ENCODE data around the gene PDGFRB.
"Not testable (repeated sequence)": the region's sequence is repeated elsewhere in the genome, so short reads cannot be mapped to it uniquely, and the experiment has no call there.

Gene PDGFRB

DNA sequence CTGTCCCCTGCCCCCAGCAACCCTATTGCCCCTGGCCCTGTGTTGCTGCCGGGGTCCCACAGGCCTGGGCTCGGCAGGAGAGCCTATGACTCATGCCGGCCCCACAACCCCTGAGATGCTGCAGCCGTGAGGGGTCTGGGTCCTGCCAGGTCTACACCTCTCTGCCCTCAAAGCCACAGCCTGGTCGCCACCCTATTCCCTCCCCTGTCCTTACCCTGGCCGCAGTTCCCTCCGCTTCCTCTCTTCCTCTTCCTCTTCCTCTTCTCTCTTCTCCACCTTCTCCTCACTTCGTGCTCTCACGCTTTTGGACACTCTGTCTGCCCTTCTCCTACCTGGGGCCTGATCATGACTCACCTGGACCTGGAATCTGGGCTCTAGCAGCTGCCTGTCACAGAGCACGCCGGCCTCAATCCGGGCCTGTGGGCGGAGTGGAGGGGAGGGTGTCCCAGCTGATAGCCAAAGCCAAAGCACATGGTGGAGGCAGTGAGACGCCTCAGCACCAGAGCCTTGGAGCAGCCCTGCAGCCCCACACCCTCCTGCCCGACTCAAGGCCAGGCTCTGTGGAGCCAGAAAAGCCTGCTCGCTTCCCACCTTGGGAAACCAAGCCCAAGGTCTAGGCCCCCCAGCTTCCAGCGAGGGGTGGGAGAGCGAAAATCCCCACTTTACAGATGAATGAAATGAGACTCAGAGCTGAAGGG, 42.4 kb downstream of the PDGFRB start:
- DNase-seq (ENCODE audit: low spot score), result no peak

DNA sequence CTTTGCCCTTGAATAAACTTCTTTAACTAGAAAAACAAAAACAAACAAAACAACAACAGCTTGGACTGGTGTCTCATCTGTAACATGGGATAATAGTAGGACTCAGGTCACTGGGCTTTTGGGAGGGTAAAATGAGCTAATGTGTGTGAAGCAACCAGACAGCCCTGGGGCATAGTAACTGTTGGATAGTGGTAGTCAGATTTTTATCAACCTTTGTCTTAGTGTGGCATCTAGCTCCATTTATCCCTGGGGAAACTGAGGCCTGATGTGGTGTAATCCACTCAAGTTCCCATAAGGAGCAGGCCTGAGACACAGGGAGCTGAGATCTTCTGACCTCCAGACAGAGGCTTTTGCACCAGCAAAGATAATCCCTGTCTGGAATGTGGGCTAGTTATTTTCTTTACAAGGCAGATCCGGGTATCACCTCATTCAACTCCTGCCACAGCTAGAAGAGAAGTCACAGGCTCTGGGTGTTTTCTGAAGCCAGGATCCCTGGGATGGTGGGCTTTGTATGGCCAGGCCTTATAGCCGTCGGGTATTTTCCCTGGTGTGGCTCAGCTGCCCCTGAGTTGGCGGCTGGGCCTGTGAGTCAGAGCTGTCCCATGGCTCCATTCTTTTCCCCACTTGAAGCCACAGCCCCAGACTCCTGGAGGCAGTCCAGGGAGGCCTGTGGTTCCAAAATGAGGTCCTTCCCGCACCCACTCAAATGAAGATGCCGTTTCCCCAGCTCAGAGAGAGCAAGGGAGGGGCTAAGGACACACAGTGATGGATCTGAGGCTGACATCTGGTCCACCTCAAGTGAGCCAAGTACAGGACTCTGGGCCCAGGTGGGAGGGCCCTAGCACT, 43.2 kb downstream of the PDGFRB start:
- no peak for DNase-seq (ENCODE audit: low spot score)

DNA sequence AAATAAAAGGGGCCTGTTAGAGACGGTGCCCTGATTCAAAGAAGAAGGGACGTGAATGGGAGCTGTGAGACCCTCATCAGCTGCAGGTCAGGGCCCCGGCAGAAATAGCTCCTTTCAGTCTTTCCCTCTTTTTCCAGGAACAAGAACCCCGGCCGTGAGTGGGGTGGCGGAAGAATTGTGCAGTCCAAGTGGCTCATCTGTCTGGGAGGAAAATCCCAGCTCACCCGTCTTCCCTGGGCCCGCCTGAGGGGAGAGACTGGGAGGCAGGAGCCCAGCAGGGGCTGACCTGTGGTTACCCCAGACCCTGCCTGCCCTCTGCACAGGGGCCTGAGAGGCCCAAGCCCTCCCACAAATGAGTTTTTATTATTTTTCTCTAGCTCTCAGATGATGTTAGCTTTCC, 44.5 kb downstream of the PDGFRB start:
- DNase-seq (ENCODE audit: low spot score), result no peak

DNA sequence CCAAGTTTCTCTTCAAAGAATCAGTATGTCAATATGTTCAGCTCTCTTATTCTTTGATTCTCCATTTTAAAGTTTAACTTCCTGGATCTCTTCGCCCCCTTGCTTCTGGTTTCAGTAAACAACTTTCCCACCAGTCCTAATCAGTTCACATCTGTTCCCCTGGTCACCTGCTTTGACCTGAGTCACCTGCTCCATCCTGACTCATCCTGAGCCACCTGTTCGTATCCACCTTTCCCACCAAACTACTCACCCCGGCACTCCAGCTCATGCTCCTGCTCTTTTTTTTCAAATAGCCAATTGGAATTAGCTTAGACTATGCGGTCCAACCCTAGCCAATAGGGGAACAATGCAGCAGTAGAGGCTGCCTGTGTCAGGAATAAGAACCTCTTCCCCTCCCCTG, 45.7 kb downstream of the PDGFRB start:
- no peak for DNase-seq (ENCODE audit: low spot score)

DNA sequence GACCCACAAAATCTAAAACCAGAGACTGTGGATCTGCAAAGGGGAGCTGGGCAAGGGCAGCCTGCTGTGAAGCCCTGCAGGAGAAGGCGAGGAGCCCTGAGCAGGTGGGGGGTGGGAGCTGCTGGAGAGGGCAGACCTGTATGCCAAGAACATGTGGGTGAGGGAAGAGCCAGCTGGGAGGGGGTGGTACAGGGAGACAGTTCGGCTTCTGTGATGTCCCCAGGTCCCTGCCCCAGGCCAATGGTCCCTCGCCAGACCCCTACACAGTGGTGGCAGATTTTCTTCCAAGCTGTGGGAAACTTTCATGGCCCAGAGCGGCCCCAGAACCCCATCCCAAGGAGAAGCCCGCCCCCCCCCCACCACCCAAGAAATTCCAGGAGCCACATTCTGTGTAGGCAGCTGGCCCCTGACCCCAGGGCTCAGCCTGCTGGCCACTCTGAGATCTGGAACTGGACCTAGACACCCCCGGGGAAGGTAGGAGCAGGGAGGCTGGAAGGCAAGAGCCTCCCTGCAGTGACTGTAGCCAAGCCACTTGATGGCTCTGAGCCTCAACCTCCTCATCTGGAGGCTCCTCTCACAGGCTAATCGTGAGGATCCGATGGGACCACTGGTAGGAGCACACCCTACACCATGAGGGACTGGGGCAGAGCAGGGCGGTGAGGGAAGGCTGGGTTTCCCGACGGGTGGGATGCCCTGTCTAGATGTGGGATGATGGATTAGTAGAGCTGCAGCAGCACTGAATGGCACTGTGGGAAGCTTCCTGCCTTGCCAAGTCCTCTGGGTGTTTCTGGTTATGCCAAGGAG, 46.7 kb downstream of the PDGFRB start:
- no peak for DNase-seq (ENCODE audit: low spot score)

DNA sequence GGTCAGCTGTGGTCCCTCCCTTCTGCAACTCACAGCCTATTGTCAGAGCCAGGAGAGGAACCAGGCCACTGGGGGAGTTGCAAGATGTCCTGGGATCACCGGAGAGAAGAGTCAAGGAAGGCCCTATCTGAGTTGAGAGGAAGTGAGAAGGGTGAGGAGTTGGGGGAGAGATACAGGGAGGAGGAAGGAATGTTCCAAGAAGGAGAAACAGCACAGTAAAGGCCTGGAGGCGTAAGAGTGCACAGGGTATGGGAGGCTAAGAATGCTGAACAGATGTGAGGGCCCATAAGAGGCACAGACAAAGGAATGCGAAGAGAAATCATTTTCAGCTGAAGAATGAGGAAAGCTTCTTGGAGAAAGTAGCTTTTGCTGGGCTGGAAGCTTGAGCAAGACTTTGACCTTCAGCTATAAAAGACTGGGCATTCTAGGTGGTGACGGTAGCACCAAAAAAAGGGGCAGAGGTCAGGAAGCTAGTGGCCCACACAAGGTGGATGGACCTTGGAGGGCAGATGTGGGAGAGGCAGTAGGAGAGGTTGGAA, 47.7 kb downstream of the PDGFRB start:
- DNase-seq (ENCODE audit: low spot score), result no peak

DNA sequence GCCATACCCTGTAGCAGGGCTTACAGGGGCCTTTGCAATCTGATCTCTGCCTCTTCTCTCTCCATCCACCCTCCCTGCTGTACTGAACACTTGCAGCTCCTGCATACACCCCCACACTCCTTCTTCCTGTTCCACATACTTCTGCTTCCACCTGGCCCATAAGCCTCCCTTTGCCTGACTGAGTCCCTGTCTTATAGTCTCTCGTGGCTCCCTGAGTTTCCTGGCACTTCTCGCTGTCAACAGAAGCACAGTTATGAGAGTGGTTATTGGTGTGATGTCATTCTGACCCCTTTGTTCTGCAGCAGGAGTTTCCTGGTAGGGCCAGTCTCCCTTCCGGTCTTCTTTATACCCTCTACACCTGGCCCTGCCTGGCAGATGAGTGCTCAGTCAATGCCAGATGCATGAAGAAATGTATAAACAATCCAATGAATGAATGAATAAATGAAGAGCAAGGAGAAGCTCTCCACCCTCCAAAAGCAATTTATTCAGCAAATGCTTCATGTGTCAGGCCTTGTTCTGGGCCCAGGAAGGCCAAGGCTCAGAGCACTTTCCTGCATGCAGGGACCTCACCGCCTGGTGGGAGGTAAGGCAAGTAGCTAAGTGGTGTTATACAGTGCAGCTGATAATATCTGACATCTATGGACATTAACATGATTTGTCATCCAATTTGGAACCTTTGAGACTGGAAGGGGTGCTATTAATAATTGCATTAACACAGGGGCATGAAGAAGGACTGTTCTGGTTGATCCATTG, 48.8 kb downstream of the PDGFRB start:
- DNase-seq (ENCODE audit: low spot score), result no peak

DNA sequence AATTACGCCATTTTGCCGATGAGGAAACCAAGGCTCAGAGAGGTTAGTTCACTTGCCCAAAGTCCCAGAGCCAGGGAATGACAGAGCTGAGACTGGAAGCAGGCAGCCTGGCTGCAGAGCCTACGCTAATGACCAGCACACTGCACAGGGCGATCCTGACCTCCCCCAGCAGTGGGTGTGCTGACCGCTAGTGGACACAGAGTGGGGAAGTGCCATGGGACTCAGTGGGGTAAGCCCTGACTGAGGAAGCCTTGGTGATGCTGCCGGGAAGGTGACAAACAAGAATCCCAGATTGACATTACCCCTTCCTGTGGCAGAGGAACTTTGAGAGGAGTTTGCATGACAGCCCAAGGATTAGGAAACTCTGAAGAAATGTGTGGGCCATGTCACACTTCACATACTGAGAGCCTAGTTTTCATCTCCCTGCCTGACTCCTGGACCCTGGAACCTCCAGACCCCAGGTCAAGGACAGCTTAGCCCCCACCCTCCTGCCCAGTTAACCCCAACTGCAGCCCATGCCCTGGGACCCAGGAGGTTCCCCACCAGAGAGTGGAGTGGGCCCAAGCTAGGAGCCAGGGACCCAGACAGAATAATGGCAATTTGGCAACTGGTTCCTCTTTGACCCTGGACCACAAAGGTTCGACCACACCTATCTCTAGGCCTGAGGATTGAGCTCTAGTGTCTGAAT, 49.6 kb downstream of the PDGFRB start:
- DNase-seq (ENCODE audit: low spot score), result no peak

DNA sequence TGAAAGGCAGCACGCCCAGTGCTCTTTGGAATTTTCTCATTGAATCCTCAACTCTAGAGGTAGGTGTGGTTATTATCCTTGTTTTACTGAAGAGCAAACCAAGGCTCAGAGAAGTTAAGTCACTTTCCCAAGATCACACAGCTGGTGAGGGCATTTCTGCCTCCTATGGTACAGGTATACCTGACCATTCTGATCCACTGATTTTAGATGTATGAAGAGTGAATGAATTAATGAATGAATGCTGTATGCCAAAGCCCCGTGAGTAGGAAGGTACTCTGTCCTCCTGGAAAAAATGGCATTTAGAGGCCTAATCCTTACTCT, 51.1 kb downstream of the PDGFRB start:
- no peak for DNase-seq (ENCODE audit: low spot score)

DNA sequence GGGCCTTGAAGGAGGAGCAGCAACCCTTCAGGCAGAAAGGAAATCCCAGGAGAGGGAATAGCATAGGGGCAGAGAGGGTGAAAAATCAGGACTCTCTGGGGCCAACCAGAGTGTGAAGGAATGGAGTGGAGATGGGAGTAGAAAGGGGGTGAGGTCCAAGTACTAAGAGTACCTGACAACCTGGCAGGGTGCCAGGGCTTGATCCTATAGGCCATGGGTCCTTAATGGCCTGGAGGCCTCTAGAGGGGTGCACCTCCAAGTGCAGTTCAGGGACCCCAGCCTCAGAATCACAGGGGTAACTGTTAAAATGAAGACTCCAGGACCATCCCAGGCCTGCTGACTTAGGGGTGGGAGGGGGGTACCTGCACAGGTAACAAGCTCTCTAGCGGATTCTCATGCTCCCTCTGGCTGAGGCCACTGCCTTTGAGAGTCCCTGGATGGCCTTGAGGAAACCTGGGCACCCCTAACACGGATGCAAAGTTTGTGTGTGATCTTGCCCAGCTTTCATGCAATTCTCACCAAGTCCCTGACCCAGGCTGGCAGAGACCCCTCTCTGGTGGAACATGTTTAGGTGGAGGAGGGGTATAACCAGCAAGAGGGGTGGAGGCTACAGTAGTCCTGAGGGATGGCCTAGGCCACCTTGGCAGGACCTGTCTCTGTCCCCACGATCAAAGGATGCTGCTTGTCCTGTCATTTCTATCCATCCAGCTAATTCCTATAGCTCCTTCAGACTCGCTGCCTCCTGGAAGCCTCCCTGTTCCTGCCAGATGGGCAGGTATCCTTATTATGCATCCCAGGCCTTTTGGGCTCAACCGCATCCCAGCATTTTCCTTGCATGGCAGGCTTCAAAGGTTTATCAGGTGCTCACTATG, 51.7 kb downstream of the PDGFRB start:
- no peak for DNase-seq (ENCODE audit: low spot score)

DNA sequence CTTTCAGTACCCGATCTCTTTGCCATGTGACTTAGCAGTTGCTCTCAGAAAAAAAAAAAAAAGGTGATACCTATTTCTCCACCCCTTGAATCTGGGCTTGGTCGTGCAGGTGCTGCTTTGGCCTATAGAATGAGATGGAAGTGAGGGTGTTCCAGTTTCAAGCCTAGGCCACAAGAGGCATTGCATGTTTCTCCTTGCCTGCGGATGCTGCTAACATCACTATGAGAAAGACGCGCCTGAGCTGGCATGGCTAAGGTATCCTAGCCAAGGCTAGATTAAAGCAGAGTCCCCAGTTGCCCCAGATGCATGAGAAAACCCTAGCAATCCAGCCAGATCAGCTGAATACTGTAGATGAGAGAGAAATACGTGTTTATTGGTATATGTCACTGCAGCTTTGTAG, 54.6 kb downstream of the PDGFRB start:
- no peak for DNase-seq (ENCODE audit: low spot score)

DNA sequence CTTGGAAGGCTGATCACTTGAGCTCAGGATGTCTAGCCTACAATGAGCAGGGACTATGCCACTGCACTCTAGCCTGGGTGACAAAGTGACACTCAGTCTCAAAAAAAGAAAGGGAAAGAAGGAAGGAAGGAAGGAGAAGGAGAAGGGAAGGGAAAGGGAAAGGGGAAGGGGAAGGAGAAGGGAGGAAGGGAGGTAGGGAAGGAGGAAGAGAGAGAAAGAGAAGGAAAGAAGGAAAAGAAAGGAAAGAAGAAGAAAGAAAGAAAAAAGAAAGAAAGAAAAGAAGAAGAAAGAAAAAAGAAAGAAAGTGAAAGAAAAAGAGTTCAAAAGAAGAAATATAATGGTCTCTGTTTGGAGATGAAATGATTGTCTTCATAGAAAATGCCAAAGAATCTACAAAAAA, 58.5 kb downstream of the PDGFRB start:
- DNase-seq (ENCODE audit: low spot score), result no peak

DNA sequence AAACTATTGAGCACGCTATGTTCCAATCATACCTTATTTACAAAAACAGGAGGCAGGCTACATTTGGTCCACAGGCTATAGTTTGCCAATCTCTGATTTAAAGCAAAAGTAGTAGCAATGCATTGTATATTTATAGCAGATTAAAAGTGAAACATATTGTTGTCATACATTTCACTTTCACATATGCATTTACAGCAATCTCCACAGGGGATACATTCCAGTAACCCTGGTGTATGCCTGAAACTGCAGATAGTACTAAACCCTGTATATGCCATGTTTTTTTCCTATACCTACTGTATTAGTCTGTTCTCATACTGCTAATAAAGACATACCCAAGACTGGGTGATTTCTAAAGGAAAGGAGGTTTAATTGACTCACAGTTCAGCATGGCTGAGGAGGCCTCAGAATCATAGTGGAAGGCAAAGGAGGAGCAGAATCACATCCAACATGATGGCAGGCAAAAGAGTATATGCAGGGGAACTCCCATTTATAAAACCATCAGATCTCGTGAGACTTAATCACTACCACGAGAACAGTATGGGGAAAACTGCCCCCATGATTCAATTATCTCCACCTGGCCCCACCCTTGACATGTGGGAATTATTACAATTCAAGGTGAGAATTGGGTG, 63.4 kb downstream of the PDGFRB start:
- DNase-seq (ENCODE audit: low spot score), result peak; percentile 22

DNA sequence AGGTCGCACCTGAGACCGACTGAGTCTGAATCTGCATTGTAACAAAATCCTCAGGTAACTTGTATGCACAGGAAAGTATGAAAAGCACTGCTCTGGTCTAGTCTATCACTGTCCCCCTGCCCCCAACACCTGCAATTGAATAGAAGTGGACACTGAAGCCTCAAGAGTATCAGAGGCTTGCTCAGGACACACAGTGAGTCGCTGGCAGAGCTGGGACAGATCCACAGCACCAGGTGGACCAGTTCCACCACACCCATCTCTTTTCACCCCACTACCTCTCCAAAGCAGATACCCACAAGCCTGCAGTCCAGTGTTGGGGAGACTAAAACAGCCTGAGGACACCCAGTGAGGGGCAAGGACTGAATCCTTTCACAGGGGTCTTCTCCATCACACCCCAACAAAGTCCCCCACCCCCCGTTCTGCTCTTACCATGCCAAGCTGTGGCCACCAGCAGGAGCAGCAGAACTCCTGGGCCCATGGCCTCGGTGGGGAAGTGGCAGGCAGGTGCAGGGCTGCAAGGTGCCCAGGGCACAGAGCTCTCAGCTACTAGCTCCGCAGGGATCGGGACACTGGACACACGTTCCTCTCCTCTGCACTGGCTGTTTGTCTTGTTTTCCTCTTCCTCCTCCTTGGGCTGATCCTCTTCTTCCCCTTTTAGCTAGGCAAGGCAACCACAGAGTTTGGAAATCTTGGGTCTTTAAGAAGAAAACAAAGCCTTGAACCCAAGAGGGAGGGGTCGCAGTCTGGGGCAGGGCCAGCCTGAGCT, 69.5 kb downstream of the PDGFRB start, which contains the start of gene CSF1R:
TSS of gene CSF1R (minus strand) at position 605 of the 766 bp plus-strand sequence. CDS start at position 478, 127 bp downstream.
- DNase-seq (ENCODE audit: low spot score), result no peak

DNA sequence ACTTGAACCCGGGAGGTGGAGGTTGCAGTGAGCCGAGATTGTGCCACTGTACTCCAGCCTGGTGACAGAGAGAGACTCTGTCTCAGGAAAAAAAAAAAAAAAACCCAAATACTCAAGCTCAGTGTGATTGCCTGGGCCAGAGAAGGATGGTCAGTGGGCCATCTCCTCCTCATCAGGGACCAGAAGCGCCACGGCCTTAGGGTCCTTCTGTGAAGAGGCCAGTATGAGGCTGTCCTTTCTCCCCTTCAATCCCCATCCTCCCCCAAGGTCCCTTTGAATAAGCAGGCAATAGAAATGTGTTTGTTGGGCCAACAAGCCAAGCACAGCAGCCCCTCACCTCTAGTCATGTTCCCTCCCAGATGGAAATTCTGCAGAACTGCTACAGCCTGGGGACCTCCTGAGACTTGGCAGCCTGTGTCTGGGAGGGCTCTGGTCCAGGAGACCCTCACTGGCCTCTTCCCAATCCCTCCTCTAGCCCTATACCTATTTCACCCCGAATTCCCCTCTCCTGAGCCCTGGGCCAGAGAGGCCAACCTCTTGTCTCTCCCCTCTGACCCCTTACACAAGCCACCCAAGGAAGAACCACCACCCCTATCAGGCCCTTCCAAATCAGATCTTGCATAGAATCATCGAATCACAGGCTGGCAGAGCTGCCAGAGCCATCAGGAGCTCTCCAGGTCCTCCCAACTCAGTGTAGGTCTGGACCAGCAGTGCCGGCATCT, 70.3 kb downstream of the PDGFRB start:
- no peak for DNase-seq (ENCODE audit: low spot score)

DNA sequence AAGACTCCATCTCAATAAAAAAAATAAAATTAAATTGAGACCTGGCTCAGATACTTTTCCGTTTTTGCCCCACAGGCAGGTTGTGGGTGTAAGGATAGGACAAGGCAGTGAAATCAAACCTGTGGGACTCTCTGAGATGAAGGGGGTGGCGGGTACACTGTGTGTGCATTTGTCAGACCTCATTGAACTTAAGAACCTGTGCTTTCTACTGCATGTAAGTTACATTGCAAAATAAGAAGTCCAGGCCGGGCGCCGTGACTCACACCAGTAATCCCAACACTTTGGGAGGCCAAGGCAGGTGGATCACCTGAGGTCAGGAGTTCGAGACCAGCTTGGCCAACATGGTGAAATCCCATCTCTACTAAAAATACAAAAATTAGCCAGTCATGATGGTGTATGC, 70.9 kb downstream of the PDGFRB start:
- not testable (repeated sequence) for DNase-seq (ENCODE audit: low spot score)

DNA sequence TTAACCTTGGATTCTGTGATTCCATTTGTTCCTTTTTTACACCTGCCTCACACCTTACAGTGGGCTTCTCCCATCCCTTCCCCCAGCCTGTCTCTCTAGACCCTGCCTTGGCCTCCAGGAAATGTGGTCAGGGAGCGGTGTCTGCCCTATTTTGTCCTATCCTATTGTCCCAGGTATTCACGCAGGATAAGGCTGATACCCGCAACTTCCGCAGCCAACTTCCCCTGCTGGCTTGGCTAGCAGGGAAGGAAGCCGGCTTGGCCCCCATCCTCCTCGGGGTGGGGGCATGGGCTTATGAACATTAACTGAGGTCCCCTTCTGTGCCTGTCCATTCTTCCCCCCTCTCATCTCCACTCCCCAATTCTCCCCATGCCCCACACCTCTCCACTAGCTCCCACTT, 72.8 kb downstream of the PDGFRB start:
- no peak for DNase-seq (ENCODE audit: low spot score)

DNA sequence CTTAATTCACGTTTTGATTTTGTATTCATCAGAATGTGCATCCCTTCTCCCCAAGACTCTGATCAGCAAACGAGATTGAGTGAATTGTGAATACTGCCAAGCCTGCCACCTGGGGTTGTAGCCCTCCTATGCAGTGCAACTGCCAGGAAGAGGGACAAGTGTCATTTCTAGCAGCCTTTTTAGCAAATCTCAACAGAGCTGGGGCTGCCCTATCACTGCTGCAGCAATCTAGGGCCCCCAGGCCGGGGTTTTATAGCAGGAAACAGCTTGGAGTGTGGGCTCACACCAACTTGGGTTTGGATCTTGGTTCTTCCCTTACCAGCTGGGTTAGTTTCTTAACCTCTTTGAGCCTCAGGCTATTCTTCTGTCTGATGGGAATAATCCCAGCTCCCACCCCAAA, 73.3 kb downstream of the PDGFRB start:
- DNase-seq (ENCODE audit: low spot score), result no peak

Measured in activated CD4-positive, alpha-beta T cell treated with anti-CD3 and anti-CD28 coated beads, Interleukin-2, Interleukin-4, amounts not matched to agents 100 ng/mL and 50 ng/mL, durations not matched to agents 16 hours and 8 hours (primary cell).